ENCODE results near the gene IRAK1. TPM values are rescaled to one million over a fixed set of nuclear protein-coding genes. Genes with fewer than 3 reads are reported as not detected.

The IRAK1 gene
- total RNA-seq, 1 experiment from 2014 or later, result 147 TPM

DNA sequence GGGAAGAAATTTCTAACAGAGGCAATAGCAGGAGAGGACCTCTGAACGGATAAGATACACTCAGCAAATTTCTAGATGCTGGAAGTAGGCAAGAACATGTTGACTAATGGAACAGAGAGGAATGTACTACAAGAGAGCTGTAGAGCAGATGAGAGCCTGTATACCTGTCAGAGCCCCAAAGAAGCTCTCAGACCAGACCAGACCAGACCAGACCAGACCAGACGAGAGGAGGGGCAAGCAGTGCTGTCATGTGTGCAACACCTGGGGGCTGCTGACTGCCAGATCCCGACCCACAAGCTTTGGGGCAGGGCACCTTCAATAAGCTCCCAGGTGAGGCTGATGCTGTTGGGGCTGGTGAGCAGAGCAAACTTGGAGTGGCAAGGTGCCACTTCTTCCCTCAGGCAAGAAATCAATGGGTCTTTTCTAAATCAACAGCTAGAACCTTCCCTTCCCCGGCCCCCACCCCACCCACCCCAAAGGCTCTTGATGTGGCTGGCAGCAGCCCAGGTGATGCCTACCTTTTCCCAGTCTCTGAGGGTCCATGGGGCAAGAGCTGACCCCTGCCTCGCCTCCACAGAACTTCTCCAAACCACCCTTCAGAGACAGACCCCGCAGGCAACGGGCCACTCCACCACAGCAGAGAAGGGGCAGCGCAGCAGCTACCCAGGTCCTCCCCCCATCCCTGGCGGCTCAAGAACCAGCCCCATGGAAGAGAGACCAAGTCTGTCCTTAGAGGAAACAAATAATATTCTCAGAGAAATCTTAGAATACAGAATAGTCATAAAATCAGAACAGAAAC, 45.1 kb upstream of the IRAK1 start:
- BruUV-seq (replicated peaks), result no TSS peak
- Histone ChIP-seq H3K9me3 (ENCODE audit: low read depth, low read length, poor library complexity, severe bottlenecking) (no peaks in the 10 kb centered on the region), H3K4me3 (ENCODE audit: low read depth, low read length, poor library complexity, severe bottlenecking) (no peak overlapping the region), H3K36me3 (ENCODE audit: insufficient read depth, low read length, poor library complexity, severe bottlenecking) (no peaks in the 10 kb centered on the region), H3K4me1 (ENCODE audit: insufficient read depth, low read length, poor library complexity, severe bottlenecking) (no peaks in the 10 kb centered on the region), H3K27ac (ENCODE audit: low read depth, low read length, poor library complexity, severe bottlenecking) (no peak overlapping the region), H3K27me3 (replicated peaks; ENCODE audit: insufficient read depth, low read depth, low read length, poor library complexity) (peaks cover 7% of the 10 kb centered on the region)
- intact Hi-C loops (cut with micrococcal nuclease; ENCODE audit: unreplicated experiment), result no loop called here
- no peak for TF ChIP-seq EZH2 (IDR thresholded peaks at IDR 0.05; ENCODE audit: borderline replicate concordance, low read depth, low read length, poor library complexity, severe bottlenecking)
- TF ChIP-seq, protein P1, sequence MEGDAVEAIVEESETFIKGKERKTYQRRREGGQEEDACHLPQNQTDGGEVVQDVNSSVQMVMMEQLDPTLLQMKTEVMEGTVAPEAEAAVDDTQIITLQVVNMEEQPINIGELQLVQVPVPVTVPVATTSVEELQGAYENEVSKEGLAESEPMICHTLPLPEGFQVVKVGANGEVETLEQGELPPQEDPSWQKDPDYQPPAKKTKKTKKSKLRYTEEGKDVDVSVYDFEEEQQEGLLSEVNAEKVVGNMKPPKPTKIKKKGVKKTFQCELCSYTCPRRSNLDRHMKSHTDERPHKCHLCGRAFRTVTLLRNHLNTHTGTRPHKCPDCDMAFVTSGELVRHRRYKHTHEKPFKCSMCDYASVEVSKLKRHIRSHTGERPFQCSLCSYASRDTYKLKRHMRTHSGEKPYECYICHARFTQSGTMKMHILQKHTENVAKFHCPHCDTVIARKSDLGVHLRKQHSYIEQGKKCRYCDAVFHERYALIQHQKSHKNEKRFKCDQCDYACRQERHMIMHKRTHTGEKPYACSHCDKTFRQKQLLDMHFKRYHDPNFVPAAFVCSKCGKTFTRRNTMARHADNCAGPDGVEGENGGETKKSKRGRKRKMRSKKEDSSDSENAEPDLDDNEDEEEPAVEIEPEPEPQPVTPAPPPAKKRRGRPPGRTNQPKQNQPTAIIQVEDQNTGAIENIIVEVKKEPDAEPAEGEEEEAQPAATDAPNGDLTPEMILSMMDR (conservative IDR thresholded peaks at IDR 0.05; ENCODE audit: low read depth, low read length), result no peak
- CTCF ChIA-PET, result no interaction called here
- POLR2A ChIA-PET (ENCODE audit: low non-redundant PET), result no interaction called here
- DNase-seq (ENCODE audit: low spot score), result no peak

- Histone ChIP-seq H3K9me3 (ENCODE audit: low read depth, low read length, poor library complexity, severe bottlenecking) (no peaks in the 10 kb centered on the region), H3K36me3 (ENCODE audit: insufficient read depth, low read length, poor library complexity, severe bottlenecking) (no peaks in the 10 kb centered on the region), H3K4me1 (ENCODE audit: insufficient read depth, low read length, poor library complexity, severe bottlenecking) (no peaks in the 10 kb centered on the region), H3K27ac (ENCODE audit: low read depth, low read length, poor library complexity, severe bottlenecking) (no peak overlapping the region), H3K27me3 (replicated peaks; ENCODE audit: insufficient read depth, low read depth, low read length, poor library complexity) (peaks cover 3% of the 10 kb centered on the region), H3K4me3 (ENCODE audit: low read depth, low read length, poor library complexity, severe bottlenecking) (no peak overlapping the region)
- BruUV-seq (replicated peaks), result no TSS peak
- POLR2A ChIA-PET (ENCODE audit: low non-redundant PET), result no interaction called here
- CTCF ChIA-PET, result no interaction called here
- no peak for TF ChIP-seq EZH2 (IDR thresholded peaks at IDR 0.05; ENCODE audit: borderline replicate concordance, low read depth, low read length, poor library complexity, severe bottlenecking)
- TF ChIP-seq, protein P1 (conservative IDR thresholded peaks at IDR 0.05; ENCODE audit: low read depth, low read length), result no peak
- intact Hi-C loops (cut with micrococcal nuclease; ENCODE audit: unreplicated experiment), result no loop called here
- DNase-seq (ENCODE audit: low spot score), result no peak
Observed at GRCh38 chrX:154063234-154063633, 43.5 kb upstream of the IRAK1 start.

- BruUV-seq (replicated peaks), result no TSS peak
- POLR2A ChIA-PET (ENCODE audit: low non-redundant PET), result no interaction called here
- Histone ChIP-seq H3K27me3 (replicated peaks; ENCODE audit: insufficient read depth, low read depth, low read length, poor library complexity) (peaks cover 3% of the 10 kb centered on the region), H3K9me3 (ENCODE audit: low read depth, low read length, poor library complexity, severe bottlenecking) (no peaks in the 10 kb centered on the region), H3K4me1 (ENCODE audit: insufficient read depth, low read length, poor library complexity, severe bottlenecking) (no peaks in the 10 kb centered on the region), H3K4me3 (ENCODE audit: low read depth, low read length, poor library complexity, severe bottlenecking) (no peak overlapping the region), H3K27ac (ENCODE audit: low read depth, low read length, poor library complexity, severe bottlenecking) (no peak overlapping the region), H3K36me3 (ENCODE audit: insufficient read depth, low read length, poor library complexity, severe bottlenecking) (no peaks in the 10 kb centered on the region)
- TF ChIP-seq, protein P1 (conservative IDR thresholded peaks at IDR 0.05; ENCODE audit: low read depth, low read length), result no peak
- TF ChIP-seq EZH2 (IDR thresholded peaks at IDR 0.05; ENCODE audit: borderline replicate concordance, low read depth, low read length, poor library complexity, severe bottlenecking), result no peak
- no peak for DNase-seq (ENCODE audit: low spot score)
- CTCF ChIA-PET, result interaction anchor here (0.6 kb wide), 1 partner anchor 997 kb away, joined by 3 read pairs; no protein-coding TSS in a partner anchor
- intact Hi-C loops (cut with micrococcal nuclease; ENCODE audit: unreplicated experiment), result no loop called here
Observed at GRCh38 chrX:154061801-154062200, 42.1 kb upstream of the IRAK1 start.
